ENCODE data around the gene CDK14. TPM values are rescaled to one million over a fixed set of nuclear protein-coding genes. Genes with fewer than 3 reads are reported as not detected.

CDK14 gene
- total and polyA plus RNA-seq, 2 donors (not counting 1 experiment from before 2014, with no cell fraction given) = 42.1 to 167 TPM

GRCh38 chr7:90879924-90880323 lies 283.8 kb downstream of the CDK14 start:
- ATAC-seq (ENCODE audit: low read depth) (no peak), DNase-seq (no peak)
- H3K4me1 Mint-ChIP-seq = peaks cover 21% of the 10 kb centered on the region
- TF ChIP-seq CTCF (IDR thresholded peaks at IDR 0.05) = no peak
- no peak for TF ChIP-seq EZH2 (IDR thresholded peaks at IDR 0.05; ENCODE audit: borderline replicate concordance, insufficient read depth, low read depth, low read length, poor library complexity, severe bottlenecking)
- Histone ChIP-seq H3K4me3 (ENCODE audit: control extremely low read depth in 1 of 5, extremely low read depth in 1 of 5, insufficient read depth in 1 of 5, low read depth in 2 of 5, low read length in 4 of 5) (no peak overlapping the region), H2AFZ (ENCODE audit: insufficient read depth, low read depth, low read length, poor library complexity, severe bottlenecking) (no peak overlapping the region), H3K4me1 (ENCODE audit: control insufficient read depth in 2 of 2, insufficient read depth in 2 of 2, low read length in 2 of 2) (no peaks in the 10 kb centered on the region), H3K27me3 (replicated peaks in 1 of 4; ENCODE audit: control extremely low read depth in 1 of 4, control insufficient read depth in 3 of 4, insufficient read depth in 4 of 4, low read length in 3 of 4) (no peaks in the 10 kb centered on the region), H3K9me3 (ENCODE audit: control extremely low read depth in 1 of 3, control insufficient read depth in 2 of 3, insufficient read depth in 1 of 3, low read length in 2 of 3) (no peaks in the 10 kb centered on the region), H3K79me2 (ENCODE audit: control insufficient read depth, insufficient read depth, low read length) (peaks cover 6% of the 10 kb centered on the region), H3K9ac (ENCODE audit: low read length) (no peak overlapping the region), H3K27ac (ENCODE audit: low read length in 2 of 2) (no peak overlapping the region), H3K36me3 (replicated peaks in 1 of 2; ENCODE audit: control extremely low read depth in 1 of 2, control insufficient read depth in 1 of 2, extremely low read depth in 1 of 2, insufficient read depth in 2 of 2, low read length in 1 of 2) (peaks cover 0 to 22% of the 10 kb centered on the region in 2 experiments), H4K20me1 (ENCODE audit: control insufficient read depth, insufficient read depth, low read length, poor library complexity, severe bottlenecking) (no peaks in the 10 kb centered on the region), H3K4me2 (replicated peaks; ENCODE audit: low read depth, low read length, poor library complexity, severe bottlenecking) (no peak overlapping the region)
- WGBS (ENCODE audit: insufficient coverage) = 100% methylated on average over 3 of the region's 3 CpGs
- H3K9me3 Mint-ChIP-seq (ENCODE audit: insufficient read depth) = peaks cover 4% of the 10 kb centered on the region
- no peak overlapping the region for H3K27ac Mint-ChIP-seq
- intact Hi-C loops (cut with micrococcal nuclease) = no loop called here
- no peak overlapping the region for H3K4me3 Mint-ChIP-seq
- CTCF ChIA-PET = no interaction called here
- no peaks in the 10 kb centered on the region for H3K27me3 Mint-ChIP-seq
- POLR2A ChIA-PET = interaction anchor here (0.6 kb wide), 1 partner anchor 43 kb away, joined by 3 read pairs; no protein-coding TSS in a partner anchor

- H3K4me1 Mint-ChIP-seq = peaks cover 26% of the 10 kb centered on the region
- H3K27me3 ChIP-seq (replicated peaks in 1 of 4; ENCODE audit: control extremely low read depth in 1 of 4, control insufficient read depth in 3 of 4, insufficient read depth in 4 of 4, low read length in 3 of 4) = no peaks in the 10 kb centered on the region
Measured at GRCh38 chr7:90886416-90886815, 290.3 kb downstream of the CDK14 start.

More at GRCh38 chr7:90886416-90886815, 290.3 kb downstream of the CDK14 start:
- POLR2A ChIA-PET = no interaction called here
- TF ChIP-seq EZH2 (IDR thresholded peaks at IDR 0.05; ENCODE audit: borderline replicate concordance, insufficient read depth, low read depth, low read length, poor library complexity, severe bottlenecking) (no peak), CTCF (IDR thresholded peaks at IDR 0.05) (no peak)
- H3K9ac ChIP-seq (ENCODE audit: low read length) = no peak overlapping the region
- no peak overlapping the region for H3K4me2 ChIP-seq (replicated peaks; ENCODE audit: low read depth, low read length, poor library complexity, severe bottlenecking)
- CTCF ChIA-PET = interaction anchor here (1.8 kb wide), 1 partner anchor 17 kb away, joined by 3 read pairs; no protein-coding TSS in a partner anchor
- H4K20me1 ChIP-seq (ENCODE audit: control insufficient read depth, insufficient read depth, low read length, poor library complexity, severe bottlenecking) = no peaks in the 10 kb centered on the region
- WGBS (ENCODE audit: insufficient coverage) = no CpG with 5 or more reads among the region's 2 CpGs
- no peak overlapping the region for H3K27ac ChIP-seq (ENCODE audit: low read length in 2 of 2)
- H3K4me3 Mint-ChIP-seq = no peak overlapping the region
- peaks cover 4% of the 10 kb centered on the region for H3K9me3 Mint-ChIP-seq (ENCODE audit: insufficient read depth)
- H3K36me3 ChIP-seq (replicated peaks in 1 of 2; ENCODE audit: control extremely low read depth in 1 of 2, control insufficient read depth in 1 of 2, extremely low read depth in 1 of 2, insufficient read depth in 2 of 2, low read length in 1 of 2) = no peaks in the 10 kb centered on the region
- intact Hi-C loops (cut with micrococcal nuclease) = loop anchor here (2.0 kb wide), 1 partner anchor 14 kb away; no protein-coding TSS in a partner anchor
- ATAC-seq (ENCODE audit: low read depth) (no peak), DNase-seq (no peak)
- peaks cover 1% of the 10 kb centered on the region for H3K79me2 ChIP-seq (ENCODE audit: control insufficient read depth, insufficient read depth, low read length)
- no peak overlapping the region for H3K4me3 ChIP-seq (ENCODE audit: control extremely low read depth in 1 of 5, extremely low read depth in 1 of 5, insufficient read depth in 1 of 5, low read depth in 2 of 5, low read length in 4 of 5)
- H3K27me3 Mint-ChIP-seq = no peaks in the 10 kb centered on the region
- peaks cover 0 to 2% of the 10 kb centered on the region in 2 donors for H3K4me1 ChIP-seq (ENCODE audit: control insufficient read depth in 2 of 2, insufficient read depth in 2 of 2, low read length in 2 of 2)
- no peak overlapping the region for H2AFZ ChIP-seq (ENCODE audit: insufficient read depth, low read depth, low read length, poor library complexity, severe bottlenecking)
- H3K27ac Mint-ChIP-seq = no peak overlapping the region
- H3K9me3 ChIP-seq (ENCODE audit: control extremely low read depth in 1 of 3, control insufficient read depth in 2 of 3, insufficient read depth in 1 of 3, low read length in 2 of 3) = no peaks in the 10 kb centered on the region
